ENCODE results near the gene PARP15.
"Not testable (repeated sequence)": the region's sequence is repeated elsewhere in the genome, so short reads cannot be mapped to it uniquely, and the experiment has no call there.

PARP15 gene

DNA sequence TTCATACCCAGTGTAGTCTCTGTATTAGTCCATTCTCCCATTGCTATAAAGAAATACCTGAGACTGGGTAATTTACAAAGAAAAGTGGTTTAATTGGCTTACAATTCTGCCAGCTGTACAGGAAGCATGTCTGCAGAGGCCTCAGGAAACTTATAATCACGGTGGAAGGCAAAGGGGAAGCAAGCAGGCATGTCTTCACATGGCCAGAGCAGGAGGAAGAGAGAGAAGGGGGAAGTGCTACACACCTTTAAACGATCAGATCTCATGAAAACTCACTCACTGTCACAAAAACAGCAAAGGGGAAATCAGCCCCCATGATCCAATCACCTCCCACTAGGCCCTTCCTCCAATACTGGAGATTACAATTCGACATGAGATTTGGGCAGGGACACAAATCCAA is 96.9 kb downstream of the PARP15 start:
- no peak for DNase-seq

GRCh38 chr3:122676759-122677158 is 99.3 kb downstream of the PARP15 start:
- no peak for DNase-seq

DNA sequence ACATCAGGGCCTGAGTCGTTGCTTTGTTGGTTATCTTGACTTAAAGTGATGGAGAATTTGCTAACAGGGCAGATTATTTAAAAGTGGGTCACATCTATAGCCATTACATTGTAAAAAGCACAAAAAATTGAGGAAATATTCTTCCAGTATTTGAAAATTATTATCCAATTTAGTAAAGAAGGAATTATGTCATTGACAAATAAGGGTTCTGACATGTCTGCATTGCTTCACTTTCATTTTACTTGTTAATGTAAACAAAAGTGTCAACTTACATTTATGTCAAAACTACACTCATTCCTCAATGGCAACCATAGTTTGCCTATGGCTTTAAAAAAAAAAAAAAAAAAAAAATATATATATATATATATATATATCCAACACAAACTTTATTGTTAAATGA is 99.8 kb downstream of the PARP15 start:
- no peak for DNase-seq

DNA sequence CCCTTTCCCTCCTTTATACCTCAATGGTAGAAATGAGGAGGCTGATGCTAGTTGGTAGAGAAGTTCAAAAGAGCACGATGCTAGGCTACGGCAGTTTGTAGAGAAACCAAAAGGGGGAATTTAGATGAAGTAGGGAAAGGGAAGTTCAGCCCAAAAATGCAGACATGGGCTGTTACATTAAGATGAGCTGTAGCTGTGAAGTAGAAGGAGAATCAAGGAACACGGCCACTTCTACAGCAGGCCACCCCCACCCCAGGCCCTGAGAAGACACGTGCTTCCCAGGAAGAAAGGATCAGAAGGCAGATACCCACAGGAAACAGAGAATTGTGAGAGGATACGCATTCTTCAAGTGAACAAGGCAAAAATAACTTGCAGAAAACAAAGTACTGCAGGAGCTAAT is 101.1 kb downstream of the PARP15 start:
- no peak for DNase-seq

DNA sequence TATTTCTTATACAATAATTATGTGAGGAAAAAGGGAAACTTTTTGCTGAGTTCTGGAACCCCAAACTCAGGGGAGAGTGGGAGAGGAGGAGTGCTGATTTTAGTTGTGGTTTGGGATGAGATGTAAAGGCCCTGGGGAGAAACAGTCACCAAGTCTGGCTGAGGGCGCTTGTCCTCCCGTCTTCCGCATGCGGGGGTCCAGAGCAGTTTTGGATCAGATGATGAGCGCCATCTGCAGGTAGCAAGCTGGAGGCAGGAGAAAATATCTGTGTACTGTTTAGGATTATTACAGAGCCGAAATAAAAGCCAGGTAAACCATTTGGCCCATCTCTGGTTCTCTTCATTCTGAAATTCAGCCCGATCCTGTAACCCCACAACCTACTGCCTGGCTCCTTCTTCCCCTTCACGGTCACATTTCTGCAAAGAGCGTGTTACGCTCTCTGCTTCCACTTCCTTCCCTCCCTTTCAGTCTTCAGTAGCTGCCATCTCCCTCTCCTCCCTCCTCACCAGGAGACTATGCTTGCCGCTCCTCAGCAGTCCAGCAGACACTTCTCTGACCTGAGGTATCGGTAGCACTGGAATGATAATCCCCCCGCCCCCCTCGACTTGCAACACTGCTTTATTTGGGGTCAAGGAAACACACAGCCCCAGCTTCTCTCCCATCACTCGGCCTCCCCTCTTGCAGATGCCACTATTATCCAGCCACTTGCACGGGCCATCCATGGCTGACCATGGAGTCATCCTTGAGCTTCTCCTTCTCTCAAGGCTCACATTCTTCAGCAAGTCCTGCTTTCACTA is 101.8 kb downstream of the PARP15 start:
- DNase-seq, result peak; percentile 59

- no peak for DNase-seq
Measured at GRCh38 chr3:122679882-122680474, 102.5 kb downstream of the PARP15 start.

- peak; percentile 33 for DNase-seq
Measured at GRCh38 chr3:122680475-122681283, 103.2 kb downstream of the PARP15 start, which contains the start of gene PARP14. Gene PARP14 (plus strand): TSS chr3:122680839. CDS start chr3:122680884, 45 bp downstream.

- no peak for DNase-seq
Measured at GRCh38 chr3:122681284-122681973, 104.0 kb downstream of the PARP15 start.

GRCh38 chr3:122681974-122682409 is 104.5 kb downstream of the PARP15 start:
- DNase-seq, result no peak

GRCh38 chr3:122682778-122683411 is 105.4 kb downstream of the PARP15 start:
- DNase-seq, result not testable (repeated sequence)

- DNase-seq, result no peak
Measured at GRCh38 chr3:122687298-122687697, 109.8 kb downstream of the PARP15 start.
